HG03469 (cell line): ENCODE results near the gene TBCD.

Experiments
- ATAC-seq: cut with Tn5 transposase; IDR thresholded peaks from one replicate; pipeline ENCODE4 v1.9.1; 2021; ENCODE audit warnings: mild to moderate bottlenecking, moderate library complexity, moderate number of reproducible peaks; ENCODE audit not compliant: unreplicated experiment

TBCD gene

GRCh38 chr17:82932518-82933310, 180.8 kb downstream of the TBCD start:
- no peak for ATAC-seq

- ATAC-seq, result no peak
Observed at GRCh38 chr17:82933911-82934310, 182.0 kb downstream of the TBCD start.

GRCh38 chr17:82935966-82936767, 184.3 kb downstream of the TBCD start:
- no peak for ATAC-seq

- no peak for ATAC-seq
Observed at GRCh38 chr17:82936768-82937171, 184.9 kb downstream of the TBCD start.

GRCh38 chr17:82937411-82938371, 185.8 kb downstream of the TBCD start:
- ATAC-seq, result no peak

- ATAC-seq, result no peak
Observed at GRCh38 chr17:82938486-82938872, 186.6 kb downstream of the TBCD start.

GRCh38 chr17:82938873-82939620, 187.2 kb downstream of the TBCD start:
- ATAC-seq, result no peak

GRCh38 chr17:82939621-82940135, 187.8 kb downstream of the TBCD start:
- ATAC-seq, result no peak

GRCh38 chr17:82940226-82941020, 188.6 kb downstream of the TBCD start:
- ATAC-seq, result no peak

GRCh38 chr17:82941021-82942001, 189.4 kb downstream of the TBCD start:
- no peak for ATAC-seq

GRCh38 chr17:82942166-82943130, 190.6 kb downstream of the TBCD start:
- no peak for ATAC-seq

- no peak for ATAC-seq
Observed at GRCh38 chr17:82943339-82943738, 191.5 kb downstream of the TBCD start.

- ATAC-seq, result no peak
Observed at GRCh38 chr17:82943751-82944150, 191.9 kb downstream of the TBCD start.

GRCh38 chr17:82944990-82945389, 193.1 kb downstream of the TBCD start:
- no peak for ATAC-seq

- ATAC-seq, result no peak
Observed at GRCh38 chr17:82946081-82946480, 194.2 kb downstream of the TBCD start.

- no peak for ATAC-seq
Observed at GRCh38 chr17:82947051-82947991, 195.5 kb downstream of the TBCD start.
